D721Med (cell line): ENCODE measurements around the gene BACH2.
"Not testable (repeated sequence)": the region's sequence is repeated elsewhere in the genome, so short reads cannot be mapped to it uniquely, and the experiment has no call there.

Experiments used
- DNase-seq: peaks from one replicate; pipeline ENCODE4 v3.0.0; 2011; ENCODE audit warnings: low spot score; ENCODE audit not compliant: insufficient read length
- FAIRE-seq: peaks from 2 replicates; lab custom pipeline; 2011; peaks lifted over from hg19 to GRCh38; lab: Jason Lieb, UNC
- TF ChIP-seq, protein P1 (sequence below): IDR thresholded peaks from 2 replicates; pipeline ENCODE4 v1.5.1; 2012; ENCODE audit warnings: mild to moderate bottlenecking, control low read depth; ENCODE audit not compliant: insufficient read depth; ENCODE audit errors: missing control alignments

Gene BACH2

DNA sequence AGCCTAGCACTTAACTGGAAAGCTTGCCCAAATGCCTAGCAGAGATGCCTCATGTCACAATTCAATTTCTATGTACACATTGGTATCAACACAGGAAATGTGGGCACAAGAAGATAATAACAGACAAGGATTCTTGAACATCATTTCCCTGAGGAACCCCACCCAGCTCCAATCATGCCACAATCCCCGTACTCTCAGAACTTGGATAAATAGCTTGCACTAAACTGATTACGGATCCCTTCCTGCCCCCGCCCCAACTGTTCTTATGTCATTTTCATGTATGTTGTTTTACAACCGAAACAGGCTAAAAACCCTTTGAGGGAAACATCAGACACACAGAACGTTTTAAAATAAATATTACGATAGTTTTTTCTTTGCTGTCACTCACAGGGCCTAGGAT is 87.1 kb downstream of the BACH2 start:
- TF ChIP-seq, protein P1, sequence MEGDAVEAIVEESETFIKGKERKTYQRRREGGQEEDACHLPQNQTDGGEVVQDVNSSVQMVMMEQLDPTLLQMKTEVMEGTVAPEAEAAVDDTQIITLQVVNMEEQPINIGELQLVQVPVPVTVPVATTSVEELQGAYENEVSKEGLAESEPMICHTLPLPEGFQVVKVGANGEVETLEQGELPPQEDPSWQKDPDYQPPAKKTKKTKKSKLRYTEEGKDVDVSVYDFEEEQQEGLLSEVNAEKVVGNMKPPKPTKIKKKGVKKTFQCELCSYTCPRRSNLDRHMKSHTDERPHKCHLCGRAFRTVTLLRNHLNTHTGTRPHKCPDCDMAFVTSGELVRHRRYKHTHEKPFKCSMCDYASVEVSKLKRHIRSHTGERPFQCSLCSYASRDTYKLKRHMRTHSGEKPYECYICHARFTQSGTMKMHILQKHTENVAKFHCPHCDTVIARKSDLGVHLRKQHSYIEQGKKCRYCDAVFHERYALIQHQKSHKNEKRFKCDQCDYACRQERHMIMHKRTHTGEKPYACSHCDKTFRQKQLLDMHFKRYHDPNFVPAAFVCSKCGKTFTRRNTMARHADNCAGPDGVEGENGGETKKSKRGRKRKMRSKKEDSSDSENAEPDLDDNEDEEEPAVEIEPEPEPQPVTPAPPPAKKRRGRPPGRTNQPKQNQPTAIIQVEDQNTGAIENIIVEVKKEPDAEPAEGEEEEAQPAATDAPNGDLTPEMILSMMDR, result no peak
- FAIRE-seq (no peak), DNase-seq (no peak)

DNA sequence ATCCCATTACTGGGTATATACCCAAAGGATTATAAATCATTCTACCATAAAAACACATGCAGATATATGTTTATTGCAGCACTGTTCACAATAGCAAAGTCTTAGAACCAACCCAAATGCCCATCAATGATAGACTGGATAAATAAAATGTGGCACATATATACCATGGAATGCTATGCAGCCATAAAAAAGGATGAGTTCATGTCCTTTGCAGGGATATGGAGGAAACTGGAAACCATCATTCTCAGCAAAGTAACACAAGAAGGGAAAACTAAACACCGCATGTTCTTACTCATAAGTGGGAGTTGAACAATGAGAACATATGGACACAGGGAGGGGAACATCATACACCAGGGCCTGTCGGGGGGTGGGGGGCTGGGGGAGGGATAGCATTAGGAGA is 88.0 kb downstream of the BACH2 start:
- FAIRE-seq, DNase-seq: not testable (repeated sequence)

DNA sequence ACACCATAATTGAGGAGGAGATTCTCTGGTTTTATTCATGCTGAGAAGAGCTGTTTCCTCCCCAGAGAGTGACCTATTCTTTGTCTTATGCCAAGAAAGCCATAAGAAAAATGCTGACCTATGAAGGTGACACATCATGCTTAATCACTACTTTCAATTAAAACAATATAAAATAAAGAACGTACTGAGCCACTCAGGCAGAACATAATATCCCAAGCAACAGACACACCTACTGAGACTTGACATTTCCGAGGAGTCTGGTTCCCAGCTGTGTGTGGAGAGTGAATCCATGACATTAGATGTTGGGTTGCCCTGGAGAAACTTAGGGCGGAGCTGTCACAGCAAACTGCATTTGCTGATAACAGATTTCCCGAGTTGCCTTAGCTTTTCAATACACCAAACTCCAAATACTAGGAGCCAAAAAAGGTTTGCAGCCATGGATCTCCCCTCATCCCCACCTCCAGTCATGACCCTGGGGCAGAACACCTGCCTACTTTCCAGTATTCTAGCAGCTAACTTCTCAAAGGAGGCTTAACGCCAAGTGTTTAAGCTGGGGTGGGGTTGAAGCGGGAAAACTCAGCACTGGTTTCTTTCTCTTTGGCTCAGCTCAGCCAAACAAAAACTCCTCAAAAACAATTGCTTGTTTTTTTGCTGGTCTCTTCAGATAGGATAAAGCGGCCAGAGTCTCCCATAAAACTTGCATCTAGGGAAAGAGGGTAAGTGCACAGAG is 92.2 kb downstream of the BACH2 start:
- TF ChIP-seq, protein P1, result no peak
- no peak for FAIRE-seq
- no peak for DNase-seq

DNA sequence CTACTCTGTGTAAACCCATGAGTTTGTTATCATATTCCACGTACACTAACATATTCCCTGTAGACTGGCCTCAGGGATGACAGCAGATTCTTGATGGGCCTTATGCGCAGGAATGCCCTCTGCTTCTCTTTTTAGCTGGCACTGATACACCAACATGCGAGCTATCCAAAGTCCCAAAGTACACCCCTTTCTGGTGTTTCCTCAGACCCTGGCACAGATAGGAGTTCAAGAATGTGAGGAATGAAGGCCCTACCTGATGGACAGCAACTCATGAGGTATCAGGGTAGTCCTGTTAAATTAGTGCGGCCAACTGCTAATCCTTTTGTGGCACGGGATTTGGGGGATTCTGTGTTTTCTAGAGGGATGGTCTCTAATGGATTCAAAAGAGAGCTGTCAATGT is 93.0 kb downstream of the BACH2 start:
- TF ChIP-seq, protein P1, result no peak
- FAIRE-seq (no peak), DNase-seq (no peak)

DNA sequence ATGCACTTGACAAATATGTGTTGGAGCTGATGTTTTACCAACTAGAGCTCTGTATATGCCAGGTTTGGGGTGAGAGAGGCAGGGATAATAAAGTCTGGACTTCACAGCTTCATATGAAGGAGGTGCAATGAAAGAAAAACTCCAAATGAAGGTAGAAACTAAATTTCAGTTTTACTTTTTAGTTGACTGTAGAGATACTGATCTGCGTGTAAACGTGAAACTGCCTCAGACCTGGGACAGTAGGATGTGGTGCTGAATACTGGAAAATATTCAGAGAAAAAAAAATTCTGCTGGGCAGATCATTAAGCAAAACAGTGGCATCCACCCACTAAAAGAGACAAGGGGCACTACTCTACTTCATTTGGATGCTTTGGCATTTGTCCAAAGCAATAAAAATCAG is 94.5 kb downstream of the BACH2 start:
- TF ChIP-seq, protein P1, result no peak
- DNase-seq (no peak), FAIRE-seq (no peak)

DNA sequence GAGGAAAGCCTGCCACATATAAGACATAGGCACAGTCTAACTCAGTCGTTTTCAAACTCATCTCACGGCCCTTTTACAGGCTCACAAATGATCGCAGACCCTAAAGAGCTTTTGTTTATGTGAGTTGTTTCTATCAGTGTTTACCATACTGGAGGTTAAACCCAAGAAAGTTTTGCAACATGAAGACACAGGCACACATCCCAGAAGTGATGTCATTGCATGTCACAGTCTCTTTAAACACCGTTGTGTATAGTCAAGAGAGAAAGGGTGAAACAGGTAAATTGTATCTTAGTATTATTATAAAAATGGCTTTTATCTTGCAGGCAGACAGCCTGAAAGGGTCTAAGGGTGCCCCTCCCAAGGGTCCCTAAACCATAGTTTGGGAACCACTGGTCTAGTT is 96.7 kb downstream of the BACH2 start:
- no peak for DNase-seq
- TF ChIP-seq, protein P1, result no peak
- FAIRE-seq, result no peak

DNA sequence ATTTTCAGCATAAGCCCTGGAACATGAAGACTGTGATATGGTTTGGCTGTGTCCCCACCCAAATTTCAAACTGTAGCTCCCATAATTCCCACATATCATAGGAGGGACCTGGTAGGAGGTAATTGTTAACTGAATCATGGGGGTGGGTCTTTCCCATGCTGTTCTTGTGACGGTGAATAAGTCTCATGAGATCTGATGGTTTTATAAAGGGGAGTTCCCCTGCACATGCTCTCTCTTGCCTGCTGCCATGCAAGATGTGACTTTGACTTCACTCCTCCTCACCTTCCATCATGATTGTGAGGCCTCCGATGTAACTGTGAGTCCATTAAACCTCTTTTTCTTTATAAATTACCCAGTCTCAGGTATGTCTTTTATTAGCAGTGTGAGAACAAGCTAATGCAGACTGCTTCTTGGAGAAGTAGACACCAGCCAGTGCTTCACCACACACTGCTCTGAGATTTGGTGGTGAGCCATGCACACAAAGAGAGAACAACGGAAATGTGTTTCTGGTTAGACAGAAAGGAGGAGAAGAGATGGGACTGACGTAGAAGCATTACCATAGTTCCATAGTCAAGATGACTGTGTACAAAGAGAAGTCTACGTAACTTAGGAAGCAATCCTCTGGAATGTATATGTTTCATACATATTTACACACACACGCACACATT is 97.8 kb downstream of the BACH2 start:
- no peak for DNase-seq
- TF ChIP-seq, protein P1, result no peak
- FAIRE-seq, result no peak
